ENCODE measurements around the gene NELFA.

- TF ChIP-seq POLR2A (IDR thresholded peaks at IDR 0.05), result no peak
- TF ChIP-seq, protein P1, sequence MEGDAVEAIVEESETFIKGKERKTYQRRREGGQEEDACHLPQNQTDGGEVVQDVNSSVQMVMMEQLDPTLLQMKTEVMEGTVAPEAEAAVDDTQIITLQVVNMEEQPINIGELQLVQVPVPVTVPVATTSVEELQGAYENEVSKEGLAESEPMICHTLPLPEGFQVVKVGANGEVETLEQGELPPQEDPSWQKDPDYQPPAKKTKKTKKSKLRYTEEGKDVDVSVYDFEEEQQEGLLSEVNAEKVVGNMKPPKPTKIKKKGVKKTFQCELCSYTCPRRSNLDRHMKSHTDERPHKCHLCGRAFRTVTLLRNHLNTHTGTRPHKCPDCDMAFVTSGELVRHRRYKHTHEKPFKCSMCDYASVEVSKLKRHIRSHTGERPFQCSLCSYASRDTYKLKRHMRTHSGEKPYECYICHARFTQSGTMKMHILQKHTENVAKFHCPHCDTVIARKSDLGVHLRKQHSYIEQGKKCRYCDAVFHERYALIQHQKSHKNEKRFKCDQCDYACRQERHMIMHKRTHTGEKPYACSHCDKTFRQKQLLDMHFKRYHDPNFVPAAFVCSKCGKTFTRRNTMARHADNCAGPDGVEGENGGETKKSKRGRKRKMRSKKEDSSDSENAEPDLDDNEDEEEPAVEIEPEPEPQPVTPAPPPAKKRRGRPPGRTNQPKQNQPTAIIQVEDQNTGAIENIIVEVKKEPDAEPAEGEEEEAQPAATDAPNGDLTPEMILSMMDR (IDR thresholded peaks at IDR 0.05), result no peak
Observed at GRCh38 chr4:1961563-1961962, 47.2 kb downstream of the NELFA start.

Data from Peyer's patch (tissue), 4 donors.